Stomach smooth muscle (tissue), 2 donors: Measurements from ENCODE around the gene KRT86.
"Not testable (repeated sequence)": the region's sequence is repeated elsewhere in the genome, so short reads cannot be mapped to it uniquely, and the experiment has no call there.

ENCODE experiments used
- H3K27ac ChIP-seq: one replicate; pipeline ENCODE4 v1.7.0; 2013; ENCODE audit warnings: mild to moderate bottlenecking, low read length, inconsistent platforms
- H3K27me3 ChIP-seq, 2 donors: one replicate each; pipeline ENCODE4 v1.7.0; 2013; ENCODE audit warnings: low read length in 2 of 2; ENCODE audit not compliant: insufficient read depth in 2 of 2, control insufficient read depth in 1 of 2
- H3K36me3 ChIP-seq, 2 donors: one replicate each; pipeline ENCODE4 v1.7.0; 2013; ENCODE audit warnings: low read length in 2 of 2; ENCODE audit not compliant: control insufficient read depth in 2 of 2, insufficient read depth in 2 of 2
- H3K4me1 ChIP-seq: one replicate; pipeline ENCODE4 v1.7.0; 2013; ENCODE audit warnings: low read length; ENCODE audit not compliant: control insufficient read depth, insufficient read depth
- H3K4me3 ChIP-seq, 2 donors: one replicate each; pipeline ENCODE4 v1.7.0; 2013; ENCODE audit warnings: low read length in 2 of 2
- H3K9ac ChIP-seq, 2 donors: one replicate each; pipeline ENCODE4 v1.7.0; 2013; ENCODE audit warnings: low read length in 2 of 2, mild to moderate bottlenecking in 1 of 2
- H3K9me3 ChIP-seq, 2 donors: one replicate each; pipeline ENCODE4 v1.7.0; 2013; ENCODE audit warnings: low read length in 2 of 2; ENCODE audit not compliant: control insufficient read depth in 2 of 2
- donor health status: healthy.
- donor health status: Pancreatic carcinoma.

The KRT86 gene

GRCh38 chr12:52254180-52254964, 20.1 kb upstream of the KRT86 start:
- Histone ChIP-seq H3K4me1 (peaks cover 9% of the 10 kb centered on the region), H3K4me3 (no peak overlapping the region), H3K36me3 (no peaks in the 10 kb centered on the region), H3K27ac (no peak overlapping the region), H3K9ac (no peak overlapping the region), H3K27me3 (peaks cover 27 to 31% of the 10 kb centered on the region in 2 donors), H3K9me3 (no peaks in the 10 kb centered on the region)

GRCh38 chr12:52254965-52255751, 19.3 kb upstream of the KRT86 start:
- H3K9me3 ChIP-seq: no peaks in the 10 kb centered on the region
- peaks cover 27 to 31% of the 10 kb centered on the region in 2 donors for H3K27me3 ChIP-seq
- H3K4me1 ChIP-seq: peaks cover 7% of the 10 kb centered on the region
- no peak overlapping the region for H3K27ac ChIP-seq
- no peaks in the 10 kb centered on the region for H3K36me3 ChIP-seq
- H3K9ac ChIP-seq: no peak overlapping the region
- no peak overlapping the region for H3K4me3 ChIP-seq

GRCh38 chr12:52255926-52256583, 18.4 kb upstream of the KRT86 start:
- peaks cover 27 to 31% of the 10 kb centered on the region in 2 donors for H3K27me3 ChIP-seq
- no peak overlapping the region for H3K4me3 ChIP-seq
- no peak overlapping the region for H3K9ac ChIP-seq
- H3K9me3 ChIP-seq: no peaks in the 10 kb centered on the region
- no peaks in the 10 kb centered on the region for H3K36me3 ChIP-seq
- H3K27ac ChIP-seq: no peak overlapping the region
- H3K4me1 ChIP-seq: peaks cover 7% of the 10 kb centered on the region

- no peaks in the 10 kb centered on the region for H3K9me3 ChIP-seq
Measured at GRCh38 chr12:52256584-52256935, 17.9 kb upstream of the KRT86 start.

GRCh38 chr12:52257074-52257551, 17.3 kb upstream of the KRT86 start:
- Histone ChIP-seq H3K9me3 (no peaks in the 10 kb centered on the region), H3K9ac (no peak overlapping the region), H3K4me1 (peaks cover 7% of the 10 kb centered on the region), H3K27me3 (peaks cover 31% of the 10 kb centered on the region in 2 donors), H3K36me3 (no peaks in the 10 kb centered on the region), H3K27ac (no peak overlapping the region), H3K4me3 (no peak overlapping the region)

More at GRCh38 chr12:52256584-52256935, 17.9 kb upstream of the KRT86 start:
- H3K36me3 ChIP-seq: no peaks in the 10 kb centered on the region
- no peak overlapping the region for H3K4me3 ChIP-seq
- no peak overlapping the region for H3K9ac ChIP-seq
- H3K27ac ChIP-seq: no peak overlapping the region
- peaks cover 7% of the 10 kb centered on the region for H3K4me1 ChIP-seq
- peaks cover 29 to 31% of the 10 kb centered on the region in 2 donors for H3K27me3 ChIP-seq

- not testable (repeated sequence) for H3K27ac ChIP-seq, H3K36me3 ChIP-seq, H3K9me3 ChIP-seq, H3K4me1 ChIP-seq, H3K9ac ChIP-seq, H3K4me3 ChIP-seq
- H3K27me3 ChIP-seq: peaks cover 31% of the 10 kb centered on the region in 2 donors
Measured at GRCh38 chr12:52257922-52258321, 16.5 kb upstream of the KRT86 start.

- Histone ChIP-seq H3K9ac (no peak overlapping the region), H3K4me1 (peaks cover 7% of the 10 kb centered on the region), H3K36me3 (no peaks in the 10 kb centered on the region), H3K27me3 (peaks cover 31% of the 10 kb centered on the region in 2 donors), H3K9me3 (no peaks in the 10 kb centered on the region), H3K4me3 (no peak overlapping the region), H3K27ac (no peak overlapping the region)
Measured at GRCh38 chr12:52258335-52258901, 16.0 kb upstream of the KRT86 start.

GRCh38 chr12:52259657-52260243, 14.7 kb upstream of the KRT86 start:
- no peak overlapping the region for H3K27ac ChIP-seq
- no peak overlapping the region for H3K4me3 ChIP-seq
- peaks cover 30 to 31% of the 10 kb centered on the region in 2 donors for H3K27me3 ChIP-seq
- peaks cover 9% of the 10 kb centered on the region for H3K4me1 ChIP-seq
- H3K36me3 ChIP-seq: no peaks in the 10 kb centered on the region
- no peaks in the 10 kb centered on the region for H3K9me3 ChIP-seq
- H3K9ac ChIP-seq: no peak overlapping the region

GRCh38 chr12:52260361-52261207, 13.9 kb upstream of the KRT86 start:
- Histone ChIP-seq H3K27me3 (peaks cover 24 to 31% of the 10 kb centered on the region in 2 donors), H3K4me1 (peaks cover 9% of the 10 kb centered on the region), H3K4me3 (no peak overlapping the region), H3K27ac (no peak overlapping the region), H3K36me3 (no peaks in the 10 kb centered on the region), H3K9me3 (no peaks in the 10 kb centered on the region), H3K9ac (no peak overlapping the region)

- Histone ChIP-seq H3K9ac (no peak overlapping the region), H3K4me1 (peaks cover 9% of the 10 kb centered on the region), H3K27me3 (peaks cover 23 to 28% of the 10 kb centered on the region in 2 donors), H3K27ac (no peak overlapping the region), H3K36me3 (no peaks in the 10 kb centered on the region), H3K4me3 (no peak overlapping the region), H3K9me3 (no peaks in the 10 kb centered on the region)
Measured at GRCh38 chr12:52261208-52261484, 13.3 kb upstream of the KRT86 start.
